Mesenchymal stem cell (in vitro differentiated cells and primary cell): ENCODE measurements around the gene SPDYE4.

ENCODE experiments used
- DNase-seq: peaks from one replicate; pipeline ENCODE4 v3.0.0-alpha.2; 2013
- H2AFZ ChIP-seq: one replicate; pipeline ENCODE4 v1.6.1; 2013; ENCODE audit warnings: low read depth, mild to moderate bottlenecking, control low read depth, inconsistent platforms, low read length, moderate library complexity
- H2AK5ac ChIP-seq: 2 replicates; pipeline ENCODE4 v1.6.1; 2013; ENCODE audit warnings: low read length, moderate library complexity, mild to moderate bottlenecking, inconsistent platforms; ENCODE audit not compliant: severe bottlenecking
- H2BK120ac ChIP-seq: one replicate; pipeline ENCODE4 v1.6.1; 2013; ENCODE audit warnings: low read depth, mild to moderate bottlenecking, inconsistent platforms, low read length, moderate library complexity
- H2BK12ac ChIP-seq, 2 experiments: one replicate each; pipeline ENCODE4 v1.6.1; 2013; ENCODE audit warnings: inconsistent platforms in 2 of 2, low read length in 2 of 2, mild to moderate bottlenecking in 2 of 2, moderate library complexity in 2 of 2, control low read depth in 1 of 2
- H2BK15ac ChIP-seq: one replicate; pipeline ENCODE4 v1.6.1; 2013; ENCODE audit warnings: mild to moderate bottlenecking, low read depth, inconsistent platforms; ENCODE audit not compliant: poor library complexity, severe bottlenecking
- H2BK5ac ChIP-seq: 2 replicates; pipeline ENCODE4 v1.6.1; 2013; ENCODE audit warnings: low read depth, mild to moderate bottlenecking, low read length, control low read depth, inconsistent platforms; ENCODE audit not compliant: poor library complexity, severe bottlenecking
- H3K14ac ChIP-seq, 2 experiments: one replicate each; pipeline ENCODE4 v1.6.1; 2013; ENCODE audit warnings: inconsistent platforms in 2 of 2, low read length in 2 of 2, control low read depth in 1 of 2, mild to moderate bottlenecking in 1 of 2, moderate library complexity in 1 of 2
- H3K18ac ChIP-seq, 2 experiments: one replicate each; pipeline ENCODE4 v1.6.1; 2013; ENCODE audit warnings: inconsistent platforms in 2 of 2, low read length in 2 of 2, control low read depth in 1 of 2, low read depth in 1 of 2, mild to moderate bottlenecking in 1 of 2
- H3K23ac ChIP-seq, 2 experiments: one replicate each; pipeline ENCODE4 v1.6.1; 2013; ENCODE audit warnings: inconsistent platforms in 2 of 2, low read length in 2 of 2, mild to moderate bottlenecking in 2 of 2, moderate library complexity in 2 of 2, control low read depth in 1 of 2
- H3K27ac ChIP-seq: 2 replicates; pipeline ENCODE4 v1.5.1; 2013; ENCODE audit warnings: mild to moderate bottlenecking, moderate library complexity, low read length, control low read depth, inconsistent platforms; ENCODE audit not compliant: poor library complexity, severe bottlenecking
- H3K27me3 ChIP-seq, 2 experiments: 2 replicates each; pipeline versions ENCODE4 v1.6.1 to v1.7.0; 2013; ENCODE audit warnings: low read length in 2 of 2, mild to moderate bottlenecking in 2 of 2, moderate library complexity in 2 of 2, control low read depth in 1 of 2, inconsistent platforms in 1 of 2; ENCODE audit not compliant: control insufficient read depth in 1 of 2, insufficient read depth in 1 of 2
- H3K36me3 ChIP-seq, 2 experiments: 2 replicates each; pipeline versions ENCODE4 v1.6.1 to v1.7.0; 2013; ENCODE audit warnings: low read length in 2 of 2, control low read depth in 1 of 2, inconsistent platforms in 1 of 2, low read depth in 1 of 2, mild to moderate bottlenecking in 1 of 2; ENCODE audit not compliant: insufficient read depth in 2 of 2, control insufficient read depth in 1 of 2
- H3K4ac ChIP-seq, 2 experiments: one replicate each; pipeline ENCODE4 v1.6.1; 2013; ENCODE audit warnings: inconsistent platforms in 2 of 2, low read length in 2 of 2, mild to moderate bottlenecking in 2 of 2, moderate library complexity in 2 of 2, control low read depth in 1 of 2, low read depth in 1 of 2
- H3K4me1 ChIP-seq: 2 replicates; pipeline ENCODE4 v1.6.1; 2013; ENCODE audit warnings: low read depth, low read length, control low read depth; ENCODE audit not compliant: control insufficient read depth, insufficient read depth
- H3K4me2 ChIP-seq: 2 replicates; pipeline ENCODE4 v1.6.1; 2013; ENCODE audit warnings: low read length, mild to moderate bottlenecking, inconsistent platforms; ENCODE audit not compliant: poor library complexity, severe bottlenecking
- H3K4me3 ChIP-seq, 2 experiments: 2 replicates each; pipeline versions ENCODE4 v1.5.1 to v1.7.0; 2013; ENCODE audit warnings: low read length in 2 of 2, mild to moderate bottlenecking in 2 of 2, control low read depth in 1 of 2, low read depth in 1 of 2; ENCODE audit not compliant: insufficient read depth in 1 of 2
- H3K79me1 ChIP-seq: replicated peaks from 2 replicates; pipeline ENCODE4 v1.6.1; 2013; ENCODE audit warnings: mild to moderate bottlenecking, control low read depth, low read length, inconsistent platforms; ENCODE audit not compliant: poor library complexity, severe bottlenecking
- H3K9ac ChIP-seq: 2 replicates; pipeline ENCODE4 v1.7.0; 2013; ENCODE audit warnings: mild to moderate bottlenecking, low read length, moderate library complexity
- H3K9me3 ChIP-seq: 2 replicates; pipeline ENCODE4 v1.7.0; 2013; ENCODE audit warnings: mild to moderate bottlenecking, low read length; ENCODE audit not compliant: control insufficient read depth
- H4K8ac ChIP-seq: one replicate; pipeline ENCODE4 v1.6.1; 2013; ENCODE audit warnings: inconsistent platforms, mild to moderate bottlenecking, low read length, moderate library complexity
- H4K91ac ChIP-seq: one replicate; pipeline ENCODE4 v1.6.1; 2013; ENCODE audit warnings: mild to moderate bottlenecking, low read length, inconsistent platforms
- WGBS: methylation state at CpG from one replicate; pipeline ENCODE4 v1.1.7; 2013; ENCODE audit warnings: mixed read lengths; 5-methylcytosine and 5-hydroxymethylcytosine counted together

The SPDYE4 gene

GRCh38 chr17:8789743-8790142 is 31.4 kb upstream of the SPDYE4 start:
- Histone ChIP-seq H3K4me2 (no peak overlapping the region), H2AFZ (no peak overlapping the region), H2AK5ac (no peak overlapping the region), H3K23ac (no peak overlapping the region), H2BK120ac (no peak overlapping the region), H3K18ac (no peak overlapping the region), H4K8ac (no peak overlapping the region), H3K4me1 (no peaks in the 10 kb centered on the region), H3K4ac (no peak overlapping the region), H3K4me3 (no peak overlapping the region), H2BK5ac (no peak overlapping the region), H3K27ac (no peak overlapping the region), H3K9me3 (peaks cover 16% of the 10 kb centered on the region), H3K9ac (no peak overlapping the region), H2BK15ac (no peak overlapping the region), H3K14ac (no peak overlapping the region), H4K91ac (no peak overlapping the region), H2BK12ac (no peak overlapping the region), H3K36me3 (no peaks in the 10 kb centered on the region), H3K79me1 (no peaks in the 10 kb centered on the region), H3K27me3 (peaks cover 0 to 24% of the 10 kb centered on the region in 2 experiments)
- no peak for DNase-seq
- WGBS = 75% methylated on average over 9 of the region's 10 CpGs

GRCh38 chr17:8788998-8789397 is 30.7 kb upstream of the SPDYE4 start:
- Histone ChIP-seq H3K18ac (no peak overlapping the region), H3K36me3 (no peaks in the 10 kb centered on the region), H2AK5ac (no peak overlapping the region), H3K4me2 (no peak overlapping the region), H3K23ac (no peak overlapping the region), H3K27me3 (peaks cover 0 to 24% of the 10 kb centered on the region in 2 experiments), H3K9me3 (peaks cover 16% of the 10 kb centered on the region), H2BK12ac (no peak overlapping the region), H3K4me3 (no peak overlapping the region), H3K14ac (no peak overlapping the region), H3K4ac (no peak overlapping the region), H2BK15ac (no peak overlapping the region), H3K4me1 (no peaks in the 10 kb centered on the region), H2AFZ (no peak overlapping the region), H4K91ac (no peak overlapping the region), H2BK5ac (no peak overlapping the region), H3K27ac (no peak overlapping the region), H2BK120ac (no peak overlapping the region), H3K9ac (no peak overlapping the region), H3K79me1 (no peaks in the 10 kb centered on the region), H4K8ac (no peak overlapping the region)
- no peak for DNase-seq
- 83% methylated on average over 2 of the region's 2 CpGs for WGBS

- peaks cover 4% of the 10 kb centered on the region for H3K9me3 ChIP-seq
- H4K91ac ChIP-seq = no peak overlapping the region
- H3K4me3 ChIP-seq = no peak overlapping the region
- WGBS = 34% methylated on average over 19 of the region's 19 CpGs
- H3K4me1 ChIP-seq = no peaks in the 10 kb centered on the region
- H2BK120ac ChIP-seq = no peak overlapping the region
- H3K23ac ChIP-seq = no peak overlapping the region
- H4K8ac ChIP-seq = no peak overlapping the region
- no peak overlapping the region for H3K14ac ChIP-seq
- peak; percentile 58 for DNase-seq
- no peak overlapping the region for H3K27ac ChIP-seq
- no peak overlapping the region for H3K9ac ChIP-seq
- H3K79me1 ChIP-seq = no peaks in the 10 kb centered on the region
- no peak overlapping the region for H2AK5ac ChIP-seq
- H3K18ac ChIP-seq = no peak overlapping the region
- no peak overlapping the region for H2BK12ac ChIP-seq
- H2BK15ac ChIP-seq = no peak overlapping the region
- no peak overlapping the region for H3K4me2 ChIP-seq
- H3K4ac ChIP-seq = no peak overlapping the region
- H2AFZ ChIP-seq = no peak overlapping the region
- H2BK5ac ChIP-seq = no peak overlapping the region
- H3K36me3 ChIP-seq = no peaks in the 10 kb centered on the region
- peaks cover 0 to 24% of the 10 kb centered on the region in 2 experiments for H3K27me3 ChIP-seq
Measured at GRCh38 chr17:8785547-8786413, 27.4 kb upstream of the SPDYE4 start.

- Histone ChIP-seq H3K4me1 (no peaks in the 10 kb centered on the region), H2BK12ac (no peak overlapping the region), H3K79me1 (no peaks in the 10 kb centered on the region), H2BK5ac (no peak overlapping the region), H3K4me3 (no peak overlapping the region), H2AFZ (no peak overlapping the region), H4K91ac (no peak overlapping the region), H3K27me3 (peaks cover 0 to 6% of the 10 kb centered on the region in 2 experiments), H2BK120ac (no peak overlapping the region), H3K4me2 (no peak overlapping the region), H3K14ac (no peak overlapping the region), H3K4ac (no peak overlapping the region), H2AK5ac (no peak overlapping the region), H3K18ac (no peak overlapping the region), H3K9ac (no peak overlapping the region), H3K23ac (no peak overlapping the region), H3K36me3 (no peaks in the 10 kb centered on the region), H4K8ac (no peak overlapping the region), H3K27ac (no peak overlapping the region), H2BK15ac (no peak overlapping the region), H3K9me3 (peaks cover 4% of the 10 kb centered on the region)
- DNase-seq = no peak
- 80% methylated on average over 1 of the region's 1 CpG for WGBS
Measured at GRCh38 chr17:8782176-8782575, 23.8 kb upstream of the SPDYE4 start.
